GM12874 (cell line): ENCODE measurements around the gene CCDC134.

ENCODE experiments used
- TF ChIP-seq, protein P1 (sequence below): IDR thresholded peaks from 2 replicates; pipeline ENCODE4 v1.5.1; 2011; ENCODE audit warnings: low read depth, mild to moderate bottlenecking, control low read depth, low read length, moderate library complexity; ENCODE audit not compliant: insufficient read depth

The CCDC134 gene

DNA sequence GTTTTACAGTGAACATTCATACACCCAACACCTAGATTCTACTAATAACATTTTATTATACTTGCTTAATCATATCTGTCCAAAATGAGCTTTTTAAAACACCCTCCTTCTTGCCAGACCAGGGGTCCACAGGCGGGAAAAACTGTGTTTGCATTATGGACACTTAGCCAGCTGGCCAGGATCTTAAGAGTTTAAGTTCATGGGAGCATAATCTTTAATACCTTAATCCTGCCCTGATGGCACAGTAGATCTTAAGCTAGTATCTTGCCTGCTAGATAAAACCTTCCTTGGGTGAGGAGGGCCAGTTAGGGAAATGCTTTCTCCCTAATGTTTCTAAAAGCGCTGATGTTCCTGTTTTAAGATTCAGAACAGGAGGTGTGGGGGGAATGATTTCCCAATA is 13.1 kb upstream of the CCDC134 start:
- TF ChIP-seq, protein P1, sequence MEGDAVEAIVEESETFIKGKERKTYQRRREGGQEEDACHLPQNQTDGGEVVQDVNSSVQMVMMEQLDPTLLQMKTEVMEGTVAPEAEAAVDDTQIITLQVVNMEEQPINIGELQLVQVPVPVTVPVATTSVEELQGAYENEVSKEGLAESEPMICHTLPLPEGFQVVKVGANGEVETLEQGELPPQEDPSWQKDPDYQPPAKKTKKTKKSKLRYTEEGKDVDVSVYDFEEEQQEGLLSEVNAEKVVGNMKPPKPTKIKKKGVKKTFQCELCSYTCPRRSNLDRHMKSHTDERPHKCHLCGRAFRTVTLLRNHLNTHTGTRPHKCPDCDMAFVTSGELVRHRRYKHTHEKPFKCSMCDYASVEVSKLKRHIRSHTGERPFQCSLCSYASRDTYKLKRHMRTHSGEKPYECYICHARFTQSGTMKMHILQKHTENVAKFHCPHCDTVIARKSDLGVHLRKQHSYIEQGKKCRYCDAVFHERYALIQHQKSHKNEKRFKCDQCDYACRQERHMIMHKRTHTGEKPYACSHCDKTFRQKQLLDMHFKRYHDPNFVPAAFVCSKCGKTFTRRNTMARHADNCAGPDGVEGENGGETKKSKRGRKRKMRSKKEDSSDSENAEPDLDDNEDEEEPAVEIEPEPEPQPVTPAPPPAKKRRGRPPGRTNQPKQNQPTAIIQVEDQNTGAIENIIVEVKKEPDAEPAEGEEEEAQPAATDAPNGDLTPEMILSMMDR: no peak

DNA sequence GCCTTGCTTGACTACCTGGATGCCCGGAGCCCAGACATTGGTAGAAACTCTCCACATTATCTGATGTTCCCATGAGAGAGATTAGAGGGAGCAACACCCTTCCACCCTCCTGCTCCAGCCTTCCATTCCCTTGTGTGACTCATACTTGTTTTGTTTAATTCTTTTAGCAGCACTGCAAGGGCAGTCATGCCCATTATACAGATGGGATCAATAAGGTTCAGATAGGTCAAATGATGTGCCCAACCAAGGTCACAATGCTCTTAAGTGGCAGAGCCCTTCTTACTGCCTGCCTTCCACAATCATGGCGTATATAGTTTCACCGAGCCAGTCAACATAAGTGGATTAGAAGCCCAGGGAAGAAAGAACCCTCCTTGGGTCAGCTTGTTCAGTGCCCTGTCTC is 6.6 kb upstream of the CCDC134 start:
- TF ChIP-seq, protein P1: no peak

DNA sequence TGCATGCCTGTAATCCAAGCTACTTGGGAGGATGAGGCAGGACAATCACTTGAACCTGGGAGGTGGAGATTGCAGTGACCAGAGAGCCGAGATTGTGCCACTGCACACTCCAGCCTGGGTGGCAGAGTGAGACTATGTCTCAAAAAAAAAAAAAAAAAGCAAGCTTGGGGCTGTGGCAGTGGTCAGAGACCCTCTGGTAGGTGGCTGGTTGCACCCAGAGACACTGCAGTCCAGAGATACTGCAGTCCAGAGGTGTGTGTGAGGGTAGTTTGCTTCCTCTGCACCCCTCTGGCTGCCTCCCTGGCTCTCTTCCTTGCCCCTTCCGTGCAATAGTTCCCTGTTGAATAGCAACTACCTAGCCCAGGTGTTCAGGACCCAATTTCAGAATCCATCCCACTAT is 1.7 kb upstream of the CCDC134 start:
- TF ChIP-seq, protein P1: no peak

DNA sequence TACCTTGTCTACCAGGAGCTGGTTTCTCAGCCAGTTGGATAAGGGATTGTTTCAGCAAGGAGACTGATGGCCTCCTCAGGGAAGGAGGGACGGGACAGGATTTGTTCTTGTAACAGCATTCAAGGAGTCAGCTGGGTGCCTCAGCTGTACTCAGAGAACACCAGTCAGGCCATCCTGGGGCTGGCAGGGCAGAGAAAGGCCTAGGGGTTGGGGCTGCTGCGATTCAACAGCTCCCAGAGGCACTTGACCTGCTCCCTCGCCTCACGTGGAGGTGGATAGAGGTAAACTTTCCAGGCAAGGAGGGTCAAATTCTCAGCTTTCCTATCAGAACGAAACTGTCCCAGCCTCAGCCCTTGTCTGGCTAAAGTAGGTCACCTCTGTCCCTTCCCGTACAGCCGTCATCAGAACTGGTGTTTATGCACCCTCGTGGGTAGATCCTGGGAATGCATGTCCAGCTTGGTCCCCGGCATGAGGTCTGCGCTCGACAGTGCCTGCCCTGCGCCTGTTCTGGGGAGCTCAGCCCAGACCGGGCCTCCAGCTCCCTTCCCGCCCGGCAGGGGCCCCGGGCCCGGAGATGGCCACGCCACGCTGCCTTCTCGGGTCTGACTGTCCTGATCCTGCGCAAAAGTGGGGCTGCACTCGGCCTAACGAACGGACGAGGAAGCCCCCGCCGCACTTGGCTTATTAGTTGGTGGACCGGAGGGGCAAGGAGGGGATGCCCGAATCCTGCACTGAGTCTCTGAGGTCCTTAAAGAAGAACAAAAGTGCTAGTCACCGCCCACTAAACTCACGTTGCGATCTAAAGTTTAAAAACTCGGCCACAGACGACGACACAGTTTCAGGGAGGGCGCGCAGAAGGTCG is 762 bp upstream of the CCDC134 start:
- TF ChIP-seq, protein P1: no peak

DNA sequence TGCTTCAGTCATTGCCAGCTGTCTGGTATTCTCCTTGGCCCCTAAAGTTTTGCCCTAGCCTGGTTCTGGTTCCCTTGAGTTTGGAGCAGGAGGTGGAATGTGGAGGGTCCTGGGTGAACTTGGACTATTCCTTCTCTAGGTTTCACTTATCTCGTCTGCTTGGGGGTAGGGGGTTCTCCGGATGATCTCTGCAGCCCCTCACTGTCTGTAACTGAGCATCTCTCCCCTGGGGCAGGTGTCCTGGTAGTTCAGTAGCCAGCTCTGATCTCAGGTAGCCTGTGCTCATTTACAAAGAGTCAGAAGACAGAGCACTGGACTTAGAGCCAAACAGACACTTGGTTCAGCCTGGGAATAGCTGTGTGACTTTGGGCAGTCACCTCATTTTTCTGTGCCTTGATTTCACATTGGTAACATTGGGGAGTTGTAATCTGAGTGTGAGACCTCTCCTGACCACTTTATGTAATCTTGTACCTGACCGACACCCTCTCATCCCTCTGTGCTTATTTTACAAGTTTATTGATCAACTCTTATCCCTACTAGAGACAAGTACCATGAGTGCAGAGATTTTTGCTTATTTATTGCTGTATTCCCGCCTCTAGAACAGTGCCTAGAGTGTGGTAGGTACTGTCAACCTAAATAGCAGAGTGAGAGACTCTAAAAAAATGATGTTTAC is 804 bp downstream of the CCDC134 start:
- TF ChIP-seq, protein P1: no peak

DNA sequence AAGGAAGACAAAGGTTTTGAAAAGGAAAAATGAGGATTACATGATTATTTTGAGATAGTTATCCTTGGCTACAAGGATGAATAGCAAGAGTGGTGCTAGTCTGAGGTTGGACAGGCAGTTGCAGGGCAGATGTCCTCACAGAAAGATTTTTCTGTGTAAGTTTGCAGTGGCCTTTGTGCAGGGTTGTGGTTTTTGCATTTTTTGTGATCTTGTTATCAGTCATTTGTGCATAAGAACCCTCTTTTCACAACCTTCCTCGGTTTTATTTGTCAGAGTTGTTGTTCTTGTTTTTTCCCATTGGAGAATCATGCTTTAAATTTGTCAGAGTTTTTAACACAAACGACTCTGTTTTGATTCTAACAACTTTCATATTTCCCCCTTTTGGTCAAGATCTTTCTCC is 1.4 kb downstream of the CCDC134 start:
- TF ChIP-seq, protein P1: no peak

DNA sequence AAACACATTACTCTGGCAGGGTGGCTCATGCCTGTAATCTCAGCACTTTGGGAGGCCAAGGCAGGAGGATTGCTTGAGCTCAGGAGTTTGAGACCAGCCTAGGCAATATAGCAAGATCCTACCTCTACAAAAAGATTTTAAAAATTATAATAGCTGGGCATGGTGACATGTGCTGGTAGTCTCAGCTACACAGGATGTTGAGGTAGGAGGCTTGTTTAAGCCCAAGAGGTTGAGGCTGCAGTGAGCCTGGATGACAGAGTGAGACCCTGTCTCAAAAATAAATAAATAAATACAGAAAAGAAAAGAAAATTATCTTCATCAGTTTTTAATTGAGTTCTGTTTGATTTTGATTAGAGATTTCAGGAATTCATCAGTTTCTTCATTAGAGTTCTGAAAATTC is 5.2 kb downstream of the CCDC134 start:
- TF ChIP-seq, protein P1: no peak
